C4-2B (cell line): ENCODE measurements around the gene KLK15.

Experiments used
- CTCF ChIP-seq: fragments of 450-650 bp; conservative IDR thresholded peaks from 2 replicates; pipeline ENCODE4 v1.5.1; 2017; ENCODE audit warnings: mild to moderate bottlenecking
- ZFX ChIP-seq: fragments of 450-650 bp; IDR thresholded peaks from 2 replicates; pipeline ENCODE4 v1.6.1; 2017

- TF ChIP-seq CTCF (no peak), ZFX (no peak)
Observed at GRCh38 chr19:50859849-50860248, 26.5 kb upstream of the KLK15 start.
